Right atrium auricular region (tissue), 2 donors: ENCODE measurements around the gene MPPE1. TPM values are rescaled to one million over a fixed set of nuclear protein-coding genes. Genes with fewer than 3 reads are reported as not detected.
"Not testable (repeated sequence)": the region's sequence is repeated elsewhere in the genome, so short reads cannot be mapped to it uniquely, and the experiment has no call there.

Experiments used
- DNase-seq: peaks from one replicate; pipeline ENCODE4 v3.0.0-alpha.2; 2019; ENCODE audit warnings: low spot score
- H3K27ac ChIP-seq, 2 donors: fragments of 200-600 bp; sonication (generic); 1 replicate in 1 of 2; 2 replicates in 1 of 2; pipeline ENCODE4 v1.5.1; 2016 to 2019
- H3K27me3 ChIP-seq, 2 donors: fragments of 200-600 bp; sonication (generic); one replicate each; pipeline versions ENCODE4 v1.5.1 to v1.6.0; 2017 to 2019
- H3K36me3 ChIP-seq: fragments of 200-600 bp; sonication (generic); one replicate; pipeline ENCODE4 v1.5.1; 2016
- H3K4me1 ChIP-seq, 2 donors: fragments of 200-600 bp; sonication (generic); one replicate each; pipeline versions ENCODE4 v1.5.1 to v1.6.0; 2017 to 2019
- H3K4me3 ChIP-seq, 2 donors: fragments of 200-600 bp; sonication (generic); 1 replicate in 1 of 2; 2 replicates in 1 of 2; pipeline ENCODE4 v1.5.1; 2017 to 2019; ENCODE audit warnings: mild to moderate bottlenecking in 1 of 2, moderate library complexity in 1 of 2
- H3K9me3 ChIP-seq, 2 donors: fragments of 200-600 bp; sonication (generic); one replicate each; pipeline ENCODE4 v1.5.1; 2019
- total RNA-seq, 2 donors: library from RNA; depleted of rRNA; stranded (reverse); fragments of >200 nt; gene quantifications; one replicate each; pipeline ENCODE4 v1.1.0, GENCODE V29; 2016
- TF ChIP-seq, protein P1 (sequence below), 2 donors: fragments of 200-600 bp; sonication (generic); IDR thresholded peaks; one replicate each; pipeline ENCODE4 v1.5.1; 2019; ENCODE audit warnings: antibody characterized with exemption in 2 of 2

MPPE1 gene
- total RNA-seq, 2 donors from 2014 or later, result 18.7 to 28.9 TPM

DNA sequence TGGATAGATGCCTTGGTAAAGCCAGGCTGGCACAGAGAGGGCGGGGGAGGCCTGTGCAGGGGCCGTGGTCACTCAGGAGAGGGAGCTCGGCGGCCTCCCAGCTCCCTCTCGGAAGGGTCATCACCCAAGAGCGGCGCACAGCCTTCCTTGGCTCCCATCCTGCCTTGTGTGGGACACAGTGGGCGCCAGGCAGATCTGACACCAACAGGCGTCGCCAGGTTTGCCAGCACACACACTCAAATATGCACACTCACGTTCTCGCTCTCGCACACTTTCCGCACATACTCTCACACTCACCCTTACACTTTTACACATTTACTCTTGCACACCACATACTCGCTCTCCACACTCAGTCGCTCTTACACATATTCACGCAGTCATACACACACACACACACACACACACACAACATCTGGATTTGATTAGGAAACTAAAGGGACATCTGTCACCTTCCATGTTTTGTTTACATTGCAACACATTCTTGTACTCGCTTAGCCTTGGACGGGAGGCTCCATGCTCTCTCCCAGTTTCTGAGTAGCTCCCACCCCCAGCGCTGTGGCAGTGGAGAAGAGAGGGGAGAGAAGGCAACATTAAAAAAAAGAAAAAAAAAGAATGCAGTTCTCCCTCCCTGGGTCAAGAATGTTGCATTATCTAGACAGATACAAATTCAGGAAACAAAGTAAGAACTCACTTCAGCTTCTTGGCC, 46.4 kb downstream of the MPPE1 start:
- H3K4me1 ChIP-seq, result peaks cover 0 to 4% of the 10 kb centered on the region in 2 donors
- no peak overlapping the region for H3K4me3 ChIP-seq
- H3K27me3 ChIP-seq, result no peaks in the 10 kb centered on the region
- DNase-seq, result no peak
- TF ChIP-seq, protein P1, sequence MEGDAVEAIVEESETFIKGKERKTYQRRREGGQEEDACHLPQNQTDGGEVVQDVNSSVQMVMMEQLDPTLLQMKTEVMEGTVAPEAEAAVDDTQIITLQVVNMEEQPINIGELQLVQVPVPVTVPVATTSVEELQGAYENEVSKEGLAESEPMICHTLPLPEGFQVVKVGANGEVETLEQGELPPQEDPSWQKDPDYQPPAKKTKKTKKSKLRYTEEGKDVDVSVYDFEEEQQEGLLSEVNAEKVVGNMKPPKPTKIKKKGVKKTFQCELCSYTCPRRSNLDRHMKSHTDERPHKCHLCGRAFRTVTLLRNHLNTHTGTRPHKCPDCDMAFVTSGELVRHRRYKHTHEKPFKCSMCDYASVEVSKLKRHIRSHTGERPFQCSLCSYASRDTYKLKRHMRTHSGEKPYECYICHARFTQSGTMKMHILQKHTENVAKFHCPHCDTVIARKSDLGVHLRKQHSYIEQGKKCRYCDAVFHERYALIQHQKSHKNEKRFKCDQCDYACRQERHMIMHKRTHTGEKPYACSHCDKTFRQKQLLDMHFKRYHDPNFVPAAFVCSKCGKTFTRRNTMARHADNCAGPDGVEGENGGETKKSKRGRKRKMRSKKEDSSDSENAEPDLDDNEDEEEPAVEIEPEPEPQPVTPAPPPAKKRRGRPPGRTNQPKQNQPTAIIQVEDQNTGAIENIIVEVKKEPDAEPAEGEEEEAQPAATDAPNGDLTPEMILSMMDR (IDR thresholded peaks at IDR 0.05), result no peak
- no peaks in the 10 kb centered on the region for H3K9me3 ChIP-seq
- H3K27ac ChIP-seq, result no peak overlapping the region
- H3K36me3 ChIP-seq, result no peaks in the 10 kb centered on the region

DNA sequence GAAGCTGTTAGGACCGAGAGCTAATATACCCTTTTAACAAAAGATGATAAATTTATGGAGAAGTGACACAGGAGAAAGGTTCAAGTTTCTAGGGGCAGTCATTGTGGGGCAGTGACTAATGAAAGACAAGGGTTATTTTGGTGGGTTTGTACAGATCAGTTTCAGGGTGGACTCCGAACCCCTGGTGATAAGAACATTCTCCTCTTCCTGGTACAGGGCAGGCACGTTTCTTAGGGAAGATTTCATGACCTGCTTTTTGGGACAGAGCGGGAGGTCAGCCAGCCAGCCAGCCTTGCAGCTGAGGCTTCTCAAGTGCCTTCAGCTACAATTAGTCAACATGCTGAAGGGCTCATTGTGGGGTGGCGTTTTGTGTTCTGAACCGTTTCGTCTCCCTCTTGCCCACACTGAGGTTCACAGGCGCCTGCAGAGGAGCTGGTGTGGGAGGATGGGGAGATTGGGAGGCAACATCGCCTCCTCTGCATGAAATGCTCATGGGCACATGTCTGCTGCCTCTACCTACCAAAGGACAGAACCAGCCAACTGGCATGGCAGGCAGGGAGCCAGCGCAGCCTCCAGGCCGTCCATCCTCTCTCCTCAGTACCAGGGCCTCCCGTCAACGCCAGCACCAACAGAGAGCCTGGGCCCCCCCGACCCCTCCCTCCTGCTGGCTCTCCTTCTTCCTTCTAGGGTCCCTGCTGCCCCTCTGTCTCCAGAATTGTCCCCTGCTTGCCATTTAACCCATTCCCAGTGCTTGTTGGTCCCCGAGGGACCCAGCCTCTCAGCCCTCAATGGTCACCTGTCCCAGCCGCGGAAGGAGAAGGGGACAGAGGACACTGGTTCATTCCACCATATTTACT, 47.3 kb downstream of the MPPE1 start:
- H3K9me3 ChIP-seq, result no peaks in the 10 kb centered on the region
- TF ChIP-seq, protein P1 (IDR thresholded peaks at IDR 0.05), result no peak
- H3K27ac ChIP-seq, result no peak overlapping the region
- H3K36me3 ChIP-seq, result no peaks in the 10 kb centered on the region
- no peaks in the 10 kb centered on the region for H3K27me3 ChIP-seq
- DNase-seq, result peak; percentile 46
- peaks cover 0 to 10% of the 10 kb centered on the region in 2 donors for H3K4me1 ChIP-seq
- H3K4me3 ChIP-seq, result no peak overlapping the region

DNA sequence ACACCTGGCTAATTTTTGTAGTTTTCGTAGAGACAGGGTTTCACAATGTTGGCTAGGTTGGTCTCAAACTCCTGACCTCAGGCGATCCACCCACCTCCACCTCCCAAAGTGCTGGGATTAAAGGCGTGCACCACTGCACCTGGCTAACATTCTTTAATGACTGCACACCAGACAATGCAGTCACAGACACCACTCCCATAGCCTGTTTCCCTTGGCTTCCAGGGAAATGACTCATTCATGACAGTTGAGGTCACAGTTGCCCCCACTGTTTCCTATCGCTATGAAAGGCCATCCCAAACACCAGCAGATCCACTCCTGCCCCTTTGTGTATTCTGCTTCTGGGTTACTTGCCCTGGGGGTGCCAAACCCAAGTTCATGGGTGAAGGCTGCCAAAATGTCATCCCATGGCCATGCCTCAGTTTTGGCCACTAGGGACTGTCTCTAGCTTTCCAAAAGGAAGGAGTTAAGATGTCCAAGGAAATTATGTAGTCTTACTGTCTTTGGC, 48.2 kb downstream of the MPPE1 start:
- Histone ChIP-seq H3K4me3 (no peak overlapping the region), H3K36me3 (no peaks in the 10 kb centered on the region), H3K4me1 (peaks cover 0 to 10% of the 10 kb centered on the region in 2 donors), H3K9me3 (no peaks in the 10 kb centered on the region), H3K27ac (peak overlapping the region in 1 of 2 donors; percentile 11), H3K27me3 (no peaks in the 10 kb centered on the region)
- TF ChIP-seq, protein P1 (IDR thresholded peaks at IDR 0.05), result no peak
- peak; percentile 56 for DNase-seq

DNA sequence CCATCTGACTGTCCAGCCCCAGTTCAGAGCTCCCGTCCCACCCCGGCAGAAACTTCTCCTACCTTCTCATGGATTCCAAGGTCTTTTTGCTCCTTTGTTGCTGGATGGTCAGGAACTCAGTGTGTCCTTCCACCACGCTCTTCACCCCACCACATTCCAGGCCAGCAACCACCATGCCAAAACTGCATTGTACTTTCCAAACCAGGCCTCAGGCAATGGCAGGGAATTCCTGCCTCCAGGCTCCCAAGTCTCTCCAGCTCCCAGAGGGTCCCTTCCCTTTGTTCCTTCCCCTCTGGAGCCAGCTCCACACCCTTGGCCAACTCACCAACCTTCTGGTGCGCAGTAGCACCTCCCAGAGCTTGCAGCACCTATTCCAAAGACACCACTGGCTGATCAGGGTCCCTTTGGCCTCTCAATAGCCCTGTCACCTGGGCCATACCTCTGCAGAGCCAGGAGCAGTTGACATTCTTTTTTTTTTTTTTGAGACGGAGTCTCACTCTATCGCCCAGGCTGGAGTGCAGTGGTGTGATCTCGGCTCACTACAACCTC, 48.8 kb downstream of the MPPE1 start:
- no peaks in the 10 kb centered on the region for H3K9me3 ChIP-seq
- H3K27me3 ChIP-seq, result no peaks in the 10 kb centered on the region
- no peak for DNase-seq
- TF ChIP-seq, protein P1 (IDR thresholded peaks at IDR 0.05), result no peak
- no peak overlapping the region for H3K4me3 ChIP-seq
- peaks cover 0 to 10% of the 10 kb centered on the region in 2 donors for H3K4me1 ChIP-seq
- peak overlapping the region in 1 of 2 donors; percentile 11 for H3K27ac ChIP-seq
- no peaks in the 10 kb centered on the region for H3K36me3 ChIP-seq

DNA sequence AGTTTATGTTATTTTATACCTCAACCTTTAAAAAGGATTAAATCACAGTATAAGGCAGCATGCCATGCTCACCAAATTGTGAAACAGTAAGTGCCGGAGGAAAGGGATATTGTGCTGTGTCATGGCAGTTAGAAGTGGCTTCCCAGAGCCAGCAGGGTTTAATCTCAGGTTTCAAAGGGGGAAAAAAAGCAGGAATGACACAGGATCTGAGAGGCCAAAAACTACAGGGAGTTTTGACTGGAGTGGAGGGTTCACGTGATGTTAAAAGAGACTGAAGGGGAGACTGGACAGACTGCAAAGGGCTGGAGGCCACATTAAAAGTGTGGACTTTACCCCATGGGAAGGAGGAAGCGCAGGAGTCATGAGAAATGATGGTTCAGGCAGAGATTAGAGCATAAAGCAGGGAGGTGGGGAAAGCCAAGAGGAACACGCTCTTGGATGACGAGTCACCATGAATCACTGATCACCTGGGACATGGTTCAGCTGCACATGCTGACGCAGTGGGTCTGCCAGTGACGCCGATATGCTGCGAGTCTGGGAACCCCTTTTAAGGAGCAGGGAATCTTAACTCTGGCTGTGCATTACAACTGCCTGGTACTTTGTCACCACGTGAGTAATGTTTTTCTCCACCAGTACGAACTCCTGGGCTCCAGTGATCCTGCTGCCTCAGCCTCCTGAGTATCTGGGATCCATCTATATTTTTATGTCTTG, 50.8 kb downstream of the MPPE1 start:
- Histone ChIP-seq H3K4me1 (peaks cover 0 to 26% of the 10 kb centered on the region in 2 donors), H3K4me3 (no peak overlapping the region), H3K36me3 (no peaks in the 10 kb centered on the region), H3K27me3 (no peaks in the 10 kb centered on the region), H3K27ac (peak overlapping the region; percentile 77 to 81), H3K9me3 (no peaks in the 10 kb centered on the region)
- peak; percentile 95 for DNase-seq
- TF ChIP-seq, protein P1 (IDR thresholded peaks at IDR 0.05), result no peak

DNA sequence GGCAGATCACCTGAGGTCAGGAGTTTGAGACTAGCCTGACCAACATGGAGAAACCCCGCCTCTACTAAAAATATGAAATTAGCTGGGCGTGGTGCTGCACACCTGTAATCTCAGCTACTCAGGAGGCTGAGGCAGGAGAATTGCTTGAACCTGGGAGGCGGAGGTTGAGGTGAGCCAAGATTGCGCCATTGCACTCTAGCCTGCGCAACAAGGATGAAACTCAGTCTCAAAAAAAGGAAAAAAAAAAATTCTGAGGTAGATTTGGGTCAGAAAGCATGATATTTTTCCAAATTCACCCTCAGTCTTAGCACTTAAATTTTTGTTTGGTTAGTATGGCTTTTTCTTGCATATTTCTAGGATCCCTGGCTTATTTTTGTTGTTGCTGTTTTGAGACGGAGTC, 53.6 kb downstream of the MPPE1 start:
- peaks cover 0 to 35% of the 10 kb centered on the region in 2 donors for H3K4me1 ChIP-seq
- not testable (repeated sequence) for H3K36me3 ChIP-seq, H3K9me3 ChIP-seq, DNase-seq, H3K4me3 ChIP-seq, H3K27me3 ChIP-seq, H3K27ac ChIP-seq
